Kidney (tissue), 14 donors: ENCODE measurements around the gene SCAP. TPM values are rescaled to one million over a fixed set of nuclear protein-coding genes. Genes with fewer than 3 reads are reported as not detected.

Experiments
- DNase-seq, 5 donors: peaks; one replicate each; pipeline ENCODE4 v3.0.0-alpha.2; 2013 to 2020
- FAIRE-seq: peaks from 2 replicates; lab custom pipeline; 2012; peaks lifted over from hg19 to GRCh38; lab: Jason Lieb, UNC
- H3K27ac ChIP-seq, 2 donors: one replicate each; pipeline ENCODE4 v1.7.0; 2013; ENCODE audit warnings: low read depth in 2 of 2, low read length in 2 of 2, inconsistent platforms in 1 of 2
- H3K27me3 ChIP-seq: one replicate; pipeline ENCODE4 v1.7.1; 2013; ENCODE audit warnings: low read length, inconsistent platforms; ENCODE audit not compliant: control insufficient read depth, insufficient read depth
- H3K36me3 ChIP-seq, 3 donors: one replicate each; pipeline versions ENCODE4 v1.7.0 to v1.7.1; 2013; ENCODE audit warnings: low read length in 3 of 3, control low read depth in 1 of 3, inconsistent platforms in 1 of 3; ENCODE audit not compliant: insufficient read depth in 3 of 3, control insufficient read depth in 2 of 3
- H3K4me1 ChIP-seq, 3 donors: one replicate each; pipeline versions ENCODE4 v1.7.0 to v1.7.1; 2013; ENCODE audit warnings: low read length in 3 of 3, inconsistent platforms in 1 of 3, low read depth in 1 of 3; ENCODE audit not compliant: control insufficient read depth in 2 of 3, insufficient read depth in 2 of 3
- H3K4me3 ChIP-seq, 3 donors: one replicate each; pipeline versions ENCODE4 v1.7.0 to v1.8.1; 2013; ENCODE audit warnings: low read length in 3 of 3, control low read depth in 1 of 3, inconsistent platforms in 1 of 3
- H3K9ac ChIP-seq, 3 donors: one replicate each; pipeline versions ENCODE4 v1.7.0 to v1.7.1; 2013; ENCODE audit warnings: low read length in 3 of 3, control low read depth in 1 of 3, inconsistent platforms in 1 of 3
- H3K9me3 ChIP-seq, 3 donors: one replicate each; pipeline versions ENCODE4 v1.7.0 to v1.7.1; 2013; ENCODE audit warnings: low read length in 3 of 3, control low read depth in 1 of 3, inconsistent platforms in 1 of 3; ENCODE audit not compliant: control insufficient read depth in 2 of 3, insufficient read depth in 1 of 3
- intact Hi-C: fragments of 100-400 bp; cut with DNase I; formaldehyde crosslinking; loops from one replicate; pipeline ENCODE4 v1.11.1; 2022
- polyA plus RNA-seq: library from polyadenylated mRNA; stranded (reverse); fragments of 350-450 nt; fragmentation: Illumina TruSeq; extraction: RNeasy Lipid Tissue Mini Kit (QIAGEN cat#74804); gene quantifications from one replicate; pipeline ENCODE4 v1.2.3, GENCODE V29; 2014; ENCODE audit warnings: low read depth, low replicate concordance; ENCODE audit not compliant: insufficient read depth
- total RNA-seq: library from RNA; stranded (reverse); fragmentation: NEBNext Ultra II Directional; extraction: Animal tissue kit (Norgen Biotek cat#: 25700); gene quantifications from one replicate; pipeline ENCODE4 v1.2.1, GENCODE V29; 2021
- TF ChIP-seq, protein P1 (sequence below): IDR thresholded peaks from 3 replicates; pipeline ENCODE4 v1.5.1; 2012; ENCODE audit warnings: mild to moderate bottlenecking, moderate library complexity, borderline replicate concordance; ENCODE audit not compliant: insufficient read depth; ENCODE audit errors: extremely low read depth
- donor health status: control.
- donor health status: control.
- donor health status: control.
- donor health status: control.
- donor health status: control.
- donor health status: DM: yes; HTN: yes; CAD: no.
- donor health status: Normal renal cell carcinoma (clear cell type).

Gene SCAP
- total and polyA plus RNA-seq, 2 donors from 2014 or later, result 47.3 to 85.1 TPM

- DNase-seq, result peak in 1 of 5 donors; percentile 72
- Histone ChIP-seq H3K4me3 (peak overlapping the region in 1 of 3 donors; percentile 24), H3K27ac (peak overlapping the region in 1 of 2 donors; percentile 25), H3K9ac (peak overlapping the region in 1 of 3 donors; percentile 53), H3K36me3 (peaks cover 3 to 26% (median 15%) of the 10 kb centered on the region in 3 donors), H3K27me3 (no peaks in the 10 kb centered on the region), H3K9me3 (no peaks in the 10 kb centered on the region), H3K4me1 (peaks cover 0 to 20% (median 13%) of the 10 kb centered on the region in 3 donors)
- TF ChIP-seq, protein P1, sequence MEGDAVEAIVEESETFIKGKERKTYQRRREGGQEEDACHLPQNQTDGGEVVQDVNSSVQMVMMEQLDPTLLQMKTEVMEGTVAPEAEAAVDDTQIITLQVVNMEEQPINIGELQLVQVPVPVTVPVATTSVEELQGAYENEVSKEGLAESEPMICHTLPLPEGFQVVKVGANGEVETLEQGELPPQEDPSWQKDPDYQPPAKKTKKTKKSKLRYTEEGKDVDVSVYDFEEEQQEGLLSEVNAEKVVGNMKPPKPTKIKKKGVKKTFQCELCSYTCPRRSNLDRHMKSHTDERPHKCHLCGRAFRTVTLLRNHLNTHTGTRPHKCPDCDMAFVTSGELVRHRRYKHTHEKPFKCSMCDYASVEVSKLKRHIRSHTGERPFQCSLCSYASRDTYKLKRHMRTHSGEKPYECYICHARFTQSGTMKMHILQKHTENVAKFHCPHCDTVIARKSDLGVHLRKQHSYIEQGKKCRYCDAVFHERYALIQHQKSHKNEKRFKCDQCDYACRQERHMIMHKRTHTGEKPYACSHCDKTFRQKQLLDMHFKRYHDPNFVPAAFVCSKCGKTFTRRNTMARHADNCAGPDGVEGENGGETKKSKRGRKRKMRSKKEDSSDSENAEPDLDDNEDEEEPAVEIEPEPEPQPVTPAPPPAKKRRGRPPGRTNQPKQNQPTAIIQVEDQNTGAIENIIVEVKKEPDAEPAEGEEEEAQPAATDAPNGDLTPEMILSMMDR, result peak; percentile 16
- FAIRE-seq, result no peak
- intact Hi-C loops, result no loop called here
Measured at GRCh38 chr3:47421741-47422649, 53.7 kb downstream of the SCAP start.

DNA sequence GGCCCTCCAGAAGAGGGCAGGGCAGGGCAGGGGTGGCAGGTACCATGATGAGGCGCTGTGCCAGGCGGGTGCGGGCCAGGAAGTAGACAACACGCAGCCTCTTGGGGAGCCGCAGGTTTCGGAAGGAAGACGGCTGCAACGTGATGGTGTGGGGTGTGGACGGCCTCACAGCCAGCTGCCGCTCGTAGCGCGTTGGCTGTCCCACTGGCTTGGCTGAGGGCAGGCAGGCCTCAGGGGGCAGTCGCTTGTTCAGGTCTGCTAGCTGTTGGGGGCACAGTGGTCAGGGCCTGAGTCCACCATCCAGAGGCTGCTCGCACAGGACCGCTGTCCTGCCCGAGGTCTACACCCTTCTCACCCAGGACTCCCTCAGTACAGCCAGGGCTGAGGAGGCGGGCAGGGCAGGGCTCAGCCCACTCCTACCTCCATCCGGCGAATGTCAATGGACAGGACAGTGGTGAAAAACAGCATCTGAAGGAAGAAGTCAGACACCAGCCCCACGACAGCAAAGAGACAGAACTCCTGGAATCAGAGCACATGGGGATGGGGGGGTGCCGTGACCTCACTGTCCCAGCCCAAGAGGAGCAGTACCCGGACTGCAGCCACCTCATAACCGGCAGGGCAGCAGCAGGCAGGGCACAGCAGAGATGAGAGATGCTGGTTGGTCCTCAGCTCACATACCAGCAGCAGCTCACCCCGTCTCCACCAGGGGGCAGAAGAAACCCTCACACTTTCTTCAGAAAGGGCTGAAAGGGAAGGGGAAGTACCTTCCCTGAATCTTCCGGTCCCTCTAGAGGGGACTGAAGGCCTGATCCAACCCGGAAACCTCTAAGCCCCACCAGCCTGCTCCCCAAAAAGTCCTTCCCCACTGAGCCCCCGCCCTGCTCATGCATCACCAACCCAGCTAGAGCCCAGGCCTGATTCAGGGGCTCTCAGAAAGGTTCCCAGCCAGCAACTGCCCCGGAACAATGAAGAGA lies 54.9 kb downstream of the SCAP start:
- TF ChIP-seq, protein P1, result peak; percentile 93
- intact Hi-C loops, result no loop called here
- no peaks in the 10 kb centered on the region for H3K27me3 ChIP-seq
- FAIRE-seq (no peak), DNase-seq (peak; percentile 91 to 95 (median 92))
- peak overlapping the region in 1 of 3 donors; percentile 24 for H3K4me3 ChIP-seq
- peak overlapping the region in 1 of 3 donors; percentile 53 for H3K9ac ChIP-seq
- peak overlapping the region; percentile 25 to 56 for H3K27ac ChIP-seq
- no peaks in the 10 kb centered on the region for H3K9me3 ChIP-seq
- H3K36me3 ChIP-seq, result peaks cover 3 to 25% (median 11%) of the 10 kb centered on the region in 3 donors
- H3K4me1 ChIP-seq, result peaks cover 0 to 20% (median 13%) of the 10 kb centered on the region in 3 donors

DNA sequence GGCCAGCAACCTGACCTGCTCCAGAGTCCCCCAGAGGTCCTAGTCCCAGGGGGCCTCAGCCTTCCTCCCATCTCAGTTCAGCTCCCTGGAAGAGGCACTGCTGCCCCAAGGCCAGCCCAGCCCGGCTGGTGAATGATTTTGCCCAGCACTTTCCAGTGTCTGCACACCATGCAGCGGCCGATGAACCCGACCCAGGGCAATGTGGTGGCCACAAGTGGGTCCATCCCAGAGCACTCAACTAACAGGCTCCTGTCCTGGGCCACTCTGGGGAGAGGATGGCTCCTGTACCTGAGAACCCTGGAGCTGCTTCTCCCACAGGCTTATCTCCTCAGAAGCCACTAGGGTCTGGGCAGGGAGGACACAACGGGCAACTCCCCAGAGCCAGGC lies 55.7 kb downstream of the SCAP start:
- intact Hi-C loops, result no loop called here
- Histone ChIP-seq H3K9me3 (no peaks in the 10 kb centered on the region), H3K36me3 (peaks cover 2 to 21% (median 10%) of the 10 kb centered on the region in 3 donors), H3K9ac (no peak overlapping the region), H3K27ac (no peak overlapping the region), H3K4me1 (peaks cover 0 to 20% (median 13%) of the 10 kb centered on the region in 3 donors), H3K4me3 (no peak overlapping the region), H3K27me3 (no peaks in the 10 kb centered on the region)
- TF ChIP-seq, protein P1, result no peak
- no peak for DNase-seq
- no peak for FAIRE-seq
